WERI-Rb-1 (cell line): ENCODE results near the gene RTRAF.

ENCODE experiments used
- DNase-seq: peaks from one replicate; pipeline ENCODE4 v3.0.0-alpha.2; 2020
- H3K27ac ChIP-seq: fragments of 250-450 bp; sonication (Bioruptor Pico); 2 replicates; pipeline ENCODE4 v1.5.1; 2020; ENCODE audit warnings: mild to moderate bottlenecking, moderate library complexity
- H3K27me3 ChIP-seq: fragments of 250-450 bp; sonication (Bioruptor Pico); 2 replicates; pipeline ENCODE4 v1.5.1; 2021; ENCODE audit warnings: mild to moderate bottlenecking, low read depth, moderate library complexity; ENCODE audit not compliant: insufficient read depth, severe bottlenecking
- H3K36me3 ChIP-seq: fragments of 250-450 bp; sonication (Bioruptor Pico); 2 replicates; pipeline ENCODE4 v1.5.1; 2020; ENCODE audit warnings: mild to moderate bottlenecking, moderate library complexity
- H3K4me3 ChIP-seq: 2 replicates; pipeline ENCODE4 v1.5.1; 2011; ENCODE audit warnings: low read depth, mild to moderate bottlenecking, control low read depth, low read length
- H3K9me3 ChIP-seq: fragments of 250-450 bp; sonication (Bioruptor Pico); 2 replicates; pipeline ENCODE4 v1.5.1; 2021; ENCODE audit warnings: mild to moderate bottlenecking, moderate library complexity; ENCODE audit not compliant: severe bottlenecking
- TF ChIP-seq, protein P1 (sequence below): IDR thresholded peaks from 2 replicates; pipeline ENCODE4 v1.5.1; 2011; ENCODE audit warnings: low read depth, mild to moderate bottlenecking, control low read depth, inconsistent platforms, low read length

RTRAF gene

GRCh38 chr14:52052288-52052943 lies 63.1 kb downstream of the RTRAF start:
- Histone ChIP-seq H3K27me3 (no peaks in the 10 kb centered on the region), H3K36me3 (no peaks in the 10 kb centered on the region), H3K9me3 (no peaks in the 10 kb centered on the region), H3K27ac (no peak overlapping the region), H3K4me3 (no peak overlapping the region)
- no peak for DNase-seq
- TF ChIP-seq, protein P1, sequence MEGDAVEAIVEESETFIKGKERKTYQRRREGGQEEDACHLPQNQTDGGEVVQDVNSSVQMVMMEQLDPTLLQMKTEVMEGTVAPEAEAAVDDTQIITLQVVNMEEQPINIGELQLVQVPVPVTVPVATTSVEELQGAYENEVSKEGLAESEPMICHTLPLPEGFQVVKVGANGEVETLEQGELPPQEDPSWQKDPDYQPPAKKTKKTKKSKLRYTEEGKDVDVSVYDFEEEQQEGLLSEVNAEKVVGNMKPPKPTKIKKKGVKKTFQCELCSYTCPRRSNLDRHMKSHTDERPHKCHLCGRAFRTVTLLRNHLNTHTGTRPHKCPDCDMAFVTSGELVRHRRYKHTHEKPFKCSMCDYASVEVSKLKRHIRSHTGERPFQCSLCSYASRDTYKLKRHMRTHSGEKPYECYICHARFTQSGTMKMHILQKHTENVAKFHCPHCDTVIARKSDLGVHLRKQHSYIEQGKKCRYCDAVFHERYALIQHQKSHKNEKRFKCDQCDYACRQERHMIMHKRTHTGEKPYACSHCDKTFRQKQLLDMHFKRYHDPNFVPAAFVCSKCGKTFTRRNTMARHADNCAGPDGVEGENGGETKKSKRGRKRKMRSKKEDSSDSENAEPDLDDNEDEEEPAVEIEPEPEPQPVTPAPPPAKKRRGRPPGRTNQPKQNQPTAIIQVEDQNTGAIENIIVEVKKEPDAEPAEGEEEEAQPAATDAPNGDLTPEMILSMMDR = no peak

DNA sequence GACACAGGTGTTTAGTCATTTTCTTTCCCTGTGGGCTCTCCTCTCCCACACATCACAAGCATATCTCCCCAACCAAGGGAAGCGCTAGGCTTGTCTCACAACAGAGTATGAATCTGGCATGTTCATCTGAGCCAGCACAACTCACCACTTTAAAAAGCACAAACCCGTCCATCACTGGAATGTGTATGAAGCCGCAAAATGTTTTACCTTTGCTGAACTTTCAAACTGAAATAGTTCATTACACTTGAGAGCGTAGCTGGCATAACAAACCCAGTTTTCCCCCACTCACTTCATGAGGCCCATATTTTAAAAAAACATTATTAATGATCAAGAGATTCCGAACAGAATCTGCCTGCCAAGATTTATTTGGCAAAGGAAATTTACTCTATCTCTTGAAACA lies 63.7 kb downstream of the RTRAF start:
- Histone ChIP-seq H3K4me3 (no peak overlapping the region), H3K27ac (no peak overlapping the region), H3K9me3 (no peaks in the 10 kb centered on the region), H3K36me3 (no peaks in the 10 kb centered on the region), H3K27me3 (no peaks in the 10 kb centered on the region)
- TF ChIP-seq, protein P1 = no peak
- DNase-seq = no peak

- no peaks in the 10 kb centered on the region for H3K36me3 ChIP-seq
- H3K27me3 ChIP-seq = no peaks in the 10 kb centered on the region
- no peak overlapping the region for H3K4me3 ChIP-seq
- H3K9me3 ChIP-seq = no peaks in the 10 kb centered on the region
- TF ChIP-seq, protein P1 = no peak
- no peak overlapping the region for H3K27ac ChIP-seq
- no peak for DNase-seq
Measured at GRCh38 chr14:52054678-52055077, 65.3 kb downstream of the RTRAF start.

DNA sequence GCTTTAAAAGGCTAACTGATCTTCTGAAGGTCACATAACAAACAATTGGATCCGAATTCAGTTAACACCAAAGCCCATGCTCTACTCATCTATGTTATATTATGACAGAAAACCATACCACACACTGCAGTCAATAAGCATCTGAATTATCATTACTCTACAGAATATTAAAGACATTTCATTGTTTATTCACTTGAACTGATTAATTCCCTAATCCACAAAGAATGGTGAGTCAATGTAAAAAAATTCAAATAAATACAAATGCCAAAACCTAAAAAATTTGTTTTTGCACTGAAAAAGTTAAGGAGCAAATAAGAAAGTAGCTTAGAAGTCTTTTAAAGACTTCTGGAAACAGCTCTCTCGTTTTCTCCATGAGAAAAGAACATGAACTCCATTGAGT lies 65.8 kb downstream of the RTRAF start:
- DNase-seq = no peak
- Histone ChIP-seq H3K4me3 (no peak overlapping the region), H3K27me3 (no peaks in the 10 kb centered on the region), H3K27ac (no peak overlapping the region), H3K9me3 (no peaks in the 10 kb centered on the region), H3K36me3 (no peaks in the 10 kb centered on the region)
- TF ChIP-seq, protein P1 = no peak

- Histone ChIP-seq H3K27ac (no peak overlapping the region), H3K27me3 (no peaks in the 10 kb centered on the region), H3K36me3 (no peaks in the 10 kb centered on the region), H3K9me3 (no peaks in the 10 kb centered on the region), H3K4me3 (no peak overlapping the region)
- DNase-seq = no peak
- TF ChIP-seq, protein P1 = no peak
Measured at GRCh38 chr14:52058341-52058740, 69.0 kb downstream of the RTRAF start.

- TF ChIP-seq, protein P1 = no peak
- no peak overlapping the region for H3K27ac ChIP-seq
- no peaks in the 10 kb centered on the region for H3K27me3 ChIP-seq
- H3K9me3 ChIP-seq = no peaks in the 10 kb centered on the region
- DNase-seq = no peak
- no peaks in the 10 kb centered on the region for H3K36me3 ChIP-seq
- H3K4me3 ChIP-seq = no peak overlapping the region
Measured at GRCh38 chr14:52059649-52060048, 70.3 kb downstream of the RTRAF start.
